GM13977 (cell line): Measurements from ENCODE around the gene ANKRD13C.

Experiments used
- DNase-seq: peaks from one replicate; pipeline ENCODE4 v3.0.0; 2012; ENCODE audit warnings: low spot score
- CTCF ChIP-seq: IDR thresholded peaks from 2 replicates; pipeline ENCODE4 v1.5.1; 2012; ENCODE audit warnings: mild to moderate bottlenecking, control low read depth; ENCODE audit not compliant: insufficient read depth; ENCODE audit errors: extremely low read depth, missing control alignments
- in situ Hi-C: fragments of 300-500 bp; cut with MboI; formaldehyde crosslinking; loops from one replicate; pipeline ENCODE4 v1.12.0; 2022; ENCODE audit warnings: low sequenced_read_pairs, low pct_unique_long_range_greater_than_20kb, mixed read lengths, inconsistent platforms; ENCODE audit not compliant: unreplicated experiment

The ANKRD13C gene

GRCh38 chr1:70392626-70393025 is 38.1 kb upstream of the ANKRD13C start:
- TF ChIP-seq CTCF, result no peak
- DNase-seq, result no peak
- in situ Hi-C loops, result no loop called here

GRCh38 chr1:70387507-70387906 is 33.0 kb upstream of the ANKRD13C start:
- TF ChIP-seq CTCF, result no peak
- in situ Hi-C loops, result no loop called here
- no peak for DNase-seq

GRCh38 chr1:70386121-70386520 is 31.6 kb upstream of the ANKRD13C start:
- DNase-seq, result no peak
- in situ Hi-C loops, result no loop called here
- TF ChIP-seq CTCF, result no peak

- no peak for DNase-seq
- TF ChIP-seq CTCF, result no peak
- in situ Hi-C loops, result no loop called here
Observed at GRCh38 chr1:70385477-70385876, 31.0 kb upstream of the ANKRD13C start.

GRCh38 chr1:70384542-70384941 is 30.0 kb upstream of the ANKRD13C start:
- DNase-seq, result no peak
- in situ Hi-C loops, result no loop called here
- no peak for TF ChIP-seq CTCF

- in situ Hi-C loops, result no loop called here
- TF ChIP-seq CTCF, result no peak
- DNase-seq, result no peak
Observed at GRCh38 chr1:70383483-70383882, 29.0 kb upstream of the ANKRD13C start.

- in situ Hi-C loops, result no loop called here
- no peak for TF ChIP-seq CTCF
- DNase-seq, result no peak
Observed at GRCh38 chr1:70382682-70383081, 28.2 kb upstream of the ANKRD13C start.
